Spleen (tissue), 11 donors: ENCODE measurements around the gene PKNOX1. TPM values are rescaled to one million over a fixed set of nuclear protein-coding genes. Genes with fewer than 3 reads are reported as not detected.

Experiments used
- DNase-seq: peaks from one replicate; pipeline ENCODE4 v3.0.0-alpha.2; 2020
- H3K27ac ChIP-seq, 8 donors: fragments of 200-600 bp; sonication (generic) in 7 of 8; 1 replicate in 4 of 8; 2 replicates in 4 of 8; pipeline versions ENCODE4 v1.5.0 to v1.8.0; 2016 to 2021; ENCODE audit warnings: inconsistent platforms in 4 of 8, mild to moderate bottlenecking in 4 of 8, moderate library complexity in 1 of 8
- H3K27me3 ChIP-seq, 7 donors: fragments of 200-600 bp; sonication (generic) in 6 of 7; replicated peaks in 1 of 7; 1 replicate in 4 of 7; 2 replicates in 3 of 7; pipeline versions ENCODE4 v1.5.0 to v1.8.0; 2016 to 2021; ENCODE audit warnings: inconsistent platforms in 3 of 7, mild to moderate bottlenecking in 1 of 7
- H3K36me3 ChIP-seq, 6 donors: fragments of 200-600 bp; sonication (generic) in 5 of 6; 1 replicate in 4 of 6; 2 replicates in 2 of 6; pipeline versions ENCODE4 v1.5.0 to v1.8.0; 2016 to 2021; ENCODE audit warnings: inconsistent platforms in 2 of 6
- H3K4me1 ChIP-seq, 6 donors: fragments of 200-600 bp; sonication (generic) in 5 of 6; 1 replicate in 3 of 6; 2 replicates in 3 of 6; pipeline versions ENCODE4 v1.5.0 to v1.8.0; 2016 to 2021; ENCODE audit warnings: inconsistent platforms in 3 of 6
- H3K4me3 ChIP-seq, 8 donors: fragments of 200-600 bp; sonication (generic) in 7 of 8; 1 replicate in 4 of 8; 2 replicates in 4 of 8; pipeline versions ENCODE4 v1.5.0 to v1.8.0; 2016 to 2021; ENCODE audit warnings: inconsistent platforms in 4 of 8, mild to moderate bottlenecking in 4 of 8, moderate library complexity in 2 of 8
- H3K9me3 ChIP-seq, 8 donors: fragments of 200-600 bp; sonication (generic) in 7 of 8; 1 replicate in 4 of 8; 2 replicates in 4 of 8; pipeline versions ENCODE4 v1.5.0 to v1.8.0; 2016 to 2021; ENCODE audit warnings: inconsistent platforms in 4 of 8
- CTCF ChIP-seq, 11 experiments: fragments of 200-600 bp in 7 of 11; fragments of 450-650 bp in 4 of 11; sonication (generic) in 4 of 11; IDR thresholded peaks in 8 of 11; conservative IDR thresholded peaks in 3 of 11; 1 replicate in 7 of 11; 2 replicates in 4 of 11; pipeline versions ENCODE4 v1.4.0 to v1.8.0; 2016 to 2021; ENCODE audit warnings: antibody characterized with exemption in 11 of 11, inconsistent platforms in 4 of 11, mild to moderate bottlenecking in 1 of 11
- POLR2A ChIP-seq, 3 donors: fragments of 450-650 bp; IDR thresholded peaks; one replicate each; pipeline ENCODE4 v1.5.1; 2017; ENCODE audit warnings: antibody characterized with exemption in 3 of 3, mild to moderate bottlenecking in 1 of 3
- POLR2AphosphoS5 ChIP-seq, 3 donors: sonication (generic); formaldehyde crosslinking; IDR thresholded peaks; one replicate each; pipeline ENCODE4 v1.5.1; 2017; ENCODE audit warnings: antibody characterized with exemption in 3 of 3
- WGBS, 5 donors: extraction: QIAGEN DNeasy Blood & Tissue Kit in 3 of 5; methylation state at CpG; one replicate each; pipeline versions ENCODE4 v1.1.5 to v1.1.7; 2013 to 2018; 5-methylcytosine and 5-hydroxymethylcytosine counted together
- intact Hi-C: fragments of 100-400 bp; cut with DNase I; formaldehyde crosslinking; loops from one replicate; pipeline ENCODE4 v1.15.0; 2023; ENCODE audit warnings: low total_unique reads
- polyA plus RNA-seq, 3 donors: library from polyadenylated mRNA; stranded (reverse); fragments of 200-250 nt; gene quantifications; one replicate each; pipeline ENCODE4 v1.2.1, GENCODE V29; 2013
- total RNA-seq, 7 donors: library from RNA; depleted of rRNA in 3 of 7; stranded (reverse); fragments of >200 nt in 3 of 7; fragmentation: NEBNext Ultra II Directional in 4 of 7; extraction: Animal tissue kit (Norgen Biotek cat#: 25700) in 4 of 7; gene quantifications; one replicate each; pipeline versions ENCODE4 v1.1.0 to v1.2.1, GENCODE V29; 2016 to 2021
- donor health status: healthy with polysubstance abuse.
- donor health status: DM: no; HTN: no; CAD: no; lungs with moderate emphysema.
- donor health status: DM: no; HTN: no; CAD: no.
- donor health status: Bipolar disorder and iron deficiency.
- donor health status: healthy.
- donor health status: DM: no; HTN: no; CAD: no.
- donor health status: DM: yes; HTN: yes; CAD: no.

Gene PKNOX1
- total and polyA plus RNA-seq, 10 donors, result 7.3 to 21.2 (median 12.7) TPM

DNA sequence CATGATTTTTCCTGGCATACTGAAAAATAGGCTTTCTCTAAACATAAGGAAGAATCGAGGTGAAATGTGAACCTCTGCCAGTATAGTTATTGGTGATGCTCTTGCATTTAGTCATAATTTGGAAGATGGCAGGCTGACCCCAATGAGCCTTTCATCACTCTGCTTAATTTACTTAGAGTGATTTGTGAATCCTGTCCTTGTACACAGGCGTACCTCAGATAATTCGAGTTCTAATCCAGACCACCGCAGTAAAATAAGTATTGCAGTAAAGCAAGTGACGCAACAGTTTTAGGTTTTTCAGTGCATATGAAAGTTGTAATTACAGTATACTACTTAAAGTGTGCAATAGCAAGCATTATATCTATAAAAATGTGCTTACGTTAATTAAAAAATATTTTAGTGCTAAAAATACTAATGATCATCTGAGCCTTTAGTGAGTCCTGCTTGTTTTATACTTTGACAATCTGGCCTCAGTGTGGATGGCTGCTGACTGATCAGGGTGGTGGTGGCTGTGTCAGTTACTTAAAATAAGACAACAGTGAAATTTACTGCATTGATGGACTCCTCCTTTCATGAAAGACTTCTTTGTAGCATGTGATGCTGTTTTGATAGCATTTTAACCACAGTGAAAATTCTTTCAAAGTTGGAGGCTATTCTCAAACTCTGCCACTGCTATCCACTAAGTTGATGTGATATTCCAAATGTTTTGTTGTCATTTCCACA, 1.7 kb downstream of the PKNOX1 start:
- Histone ChIP-seq H3K27me3 (no peaks in the 10 kb centered on the region), H3K27ac (peak overlapping the region; percentile 85 to 100 (median 99)), H3K36me3 (peaks cover 0 to 14% (median 2%) of the 10 kb centered on the region in 6 donors), H3K4me1 (peaks cover 5 to 56% (median 37%) of the 10 kb centered on the region in 6 donors), H3K9me3 (no peaks in the 10 kb centered on the region), H3K4me3 (peak overlapping the region; percentile 35 to 91 (median 62))
- peak; percentile 6 for DNase-seq
- WGBS, 5 donors, result 38 to 49% (median 47%) methylated on average over 6 of the region's 6 CpGs
- TF ChIP-seq POLR2A (IDR thresholded peaks at IDR 0.05) (no peak), POLR2AphosphoS5 (IDR thresholded peaks at IDR 0.05) (no peak), CTCF (IDR thresholded peaks at IDR 0.05 in 8 of 11, conservative IDR thresholded peaks at IDR 0.05 in 3 of 11) (no peak)
- intact Hi-C loops, result no loop called here

DNA sequence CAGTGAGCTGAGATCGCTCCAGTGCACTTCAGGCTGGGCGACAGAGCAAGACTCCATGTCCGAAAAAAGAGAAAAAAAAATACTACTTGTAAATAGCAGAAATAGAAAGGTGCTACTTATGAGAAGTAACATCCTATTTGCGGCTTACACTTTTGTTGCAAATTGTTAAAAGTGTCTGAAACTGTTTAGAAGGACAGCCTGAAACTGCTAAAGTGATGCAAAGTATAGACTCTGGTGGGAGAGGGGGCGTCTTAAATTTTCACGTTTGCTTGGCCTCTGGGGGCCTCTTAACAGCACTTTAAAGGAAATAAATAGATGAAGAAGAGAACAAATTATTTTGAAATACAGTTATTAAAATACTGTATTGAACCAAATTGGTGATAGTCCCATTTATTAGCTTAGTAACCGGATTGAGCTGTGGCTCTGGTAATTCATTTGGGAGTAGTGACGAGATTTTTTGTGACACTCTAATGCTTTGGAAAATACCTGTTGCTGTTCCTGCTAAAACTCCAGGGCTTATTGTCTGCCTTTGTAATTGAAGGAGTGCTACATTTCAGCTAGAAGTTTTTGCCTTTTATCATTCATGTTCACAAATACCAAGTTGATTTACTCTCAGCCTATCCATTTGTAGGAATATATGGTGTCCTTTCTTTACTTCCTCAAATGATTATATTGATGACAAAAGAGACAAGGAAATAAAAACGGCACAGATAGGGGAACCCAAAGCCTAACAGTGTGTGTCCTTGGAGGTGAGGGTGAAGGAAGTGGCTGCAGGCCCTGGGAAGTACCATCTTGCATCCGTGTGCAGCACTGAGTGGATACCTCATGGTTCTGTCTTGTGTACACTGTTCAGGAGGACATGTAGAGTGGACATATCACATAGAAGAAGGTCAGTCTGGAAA, 6.2 kb downstream of the PKNOX1 start:
- H3K9me3 ChIP-seq, result no peaks in the 10 kb centered on the region
- H3K36me3 ChIP-seq, result peaks cover 0 to 14% (median 2%) of the 10 kb centered on the region in 6 donors
- H3K27ac ChIP-seq, result peak overlapping the region in 3 of 8 donors; percentile 21 to 33 (median 32)
- H3K4me3 ChIP-seq, result no peak overlapping the region
- DNase-seq, result no peak
- TF ChIP-seq POLR2AphosphoS5 (IDR thresholded peaks at IDR 0.05) (no peak), POLR2A (IDR thresholded peaks at IDR 0.05) (no peak), CTCF (IDR thresholded peaks at IDR 0.05 in 8 of 11, conservative IDR thresholded peaks at IDR 0.05 in 3 of 11) (no peak)
- intact Hi-C loops, result no loop called here
- peaks cover 0 to 58% (median 29%) of the 10 kb centered on the region in 6 donors for H3K4me1 ChIP-seq
- no peaks in the 10 kb centered on the region for H3K27me3 ChIP-seq
- 63 to 73% (median 66%) methylated on average over 10 of the region's 10 CpGs for WGBS, 5 donors

DNA sequence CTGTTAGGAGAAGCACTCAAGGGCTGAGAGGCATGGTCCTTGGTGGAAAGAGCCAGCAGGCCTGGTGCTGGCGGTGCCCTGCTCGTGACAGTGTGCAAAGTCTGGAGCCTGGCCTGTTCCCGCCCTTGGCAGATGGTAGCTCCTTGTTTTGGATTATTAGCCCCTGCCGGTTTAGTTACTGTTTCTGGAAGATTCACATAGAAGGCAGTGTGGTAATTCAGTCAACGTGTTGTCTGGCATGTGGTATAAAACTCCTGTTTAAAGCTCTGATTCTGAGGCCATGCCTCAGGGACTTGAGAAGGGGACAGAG, 6.8 kb downstream of the PKNOX1 start:
- H3K27me3 ChIP-seq, result no peaks in the 10 kb centered on the region
- H3K4me1 ChIP-seq, result peaks cover 0 to 56% (median 23%) of the 10 kb centered on the region in 6 donors
- intact Hi-C loops, result no loop called here
- peak overlapping the region in 3 of 8 donors; percentile 21 to 33 (median 32) for H3K27ac ChIP-seq
- no peak for TF ChIP-seq POLR2AphosphoS5 (IDR thresholded peaks at IDR 0.05)
- no peak for TF ChIP-seq CTCF (IDR thresholded peaks at IDR 0.05 in 8 of 11, conservative IDR thresholded peaks at IDR 0.05 in 3 of 11)
- no peak for TF ChIP-seq POLR2A (IDR thresholded peaks at IDR 0.05)
- no peak for DNase-seq
- H3K36me3 ChIP-seq, result peaks cover 0 to 14% (median 2%) of the 10 kb centered on the region in 6 donors
- WGBS, 5 donors, result 91 to 95% (median 94%) methylated on average over 5 of the region's 5 CpGs
- H3K4me3 ChIP-seq, result no peak overlapping the region
- H3K9me3 ChIP-seq, result no peaks in the 10 kb centered on the region

DNA sequence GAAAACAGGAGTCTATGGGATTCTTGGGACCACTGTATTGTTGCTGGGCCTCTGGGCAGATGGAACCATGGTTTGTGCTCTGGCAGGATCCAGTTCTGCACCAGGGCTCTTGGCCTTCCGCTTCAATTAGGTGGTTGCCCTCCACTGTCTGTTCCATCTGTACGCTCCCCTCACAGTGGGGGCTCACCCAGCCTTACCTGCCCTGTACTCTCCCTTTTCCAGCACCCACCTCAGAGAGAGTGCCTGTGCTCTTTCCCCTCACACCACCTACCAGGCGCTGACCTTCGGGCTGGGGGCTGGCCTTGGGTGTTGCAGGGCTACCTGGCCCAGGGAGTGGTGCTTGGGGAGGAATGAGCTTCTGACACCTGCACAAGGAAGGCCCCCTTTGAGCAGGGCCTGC, 7.5 kb downstream of the PKNOX1 start:
- TF ChIP-seq POLR2AphosphoS5 (IDR thresholded peaks at IDR 0.05) (no peak), POLR2A (IDR thresholded peaks at IDR 0.05) (no peak), CTCF (IDR thresholded peaks at IDR 0.05 in 8 of 11, conservative IDR thresholded peaks at IDR 0.05 in 3 of 11) (no peak)
- 94 to 100% (median 98%) methylated on average over 4 of the region's 4 CpGs for WGBS, 5 donors
- no peak for DNase-seq

More for the DNA sequence above, 7.5 kb downstream of the PKNOX1 start:
- peaks cover 0 to 56% (median 21%) of the 10 kb centered on the region in 6 donors for H3K4me1 ChIP-seq
- intact Hi-C loops, result no loop called here
- no peak overlapping the region for H3K27ac ChIP-seq
- H3K9me3 ChIP-seq, result no peaks in the 10 kb centered on the region
- H3K36me3 ChIP-seq, result peaks cover 0 to 14% (median 2%) of the 10 kb centered on the region in 6 donors
- no peak overlapping the region for H3K4me3 ChIP-seq
- no peaks in the 10 kb centered on the region for H3K27me3 ChIP-seq
